HAP-1 (cell line): ENCODE data around the gene TSTD2.

Experiments used
- DNase-seq, 2 experiments: peaks; one replicate each; pipeline ENCODE4 v3.0.0-alpha.2; 2016 to 2020; ENCODE audit warnings: low spot score in 2 of 2
- H3K27me3 ChIP-seq: fragments of 250-450 bp; sonication (Bioruptor Pico); 2 replicates; pipeline ENCODE4 v1.5.1; 2020; ENCODE audit warnings: low read depth, mild to moderate bottlenecking, moderate library complexity
- H3K36me3 ChIP-seq: fragments of 250-450 bp; sonication (Bioruptor Pico); replicated peaks from 2 replicates; pipeline ENCODE4 v1.5.1; 2020; ENCODE audit warnings: mild to moderate bottlenecking
- H3K4me1 ChIP-seq: fragments of 250-450 bp; sonication (Bioruptor Pico); 2 replicates; pipeline ENCODE4 v1.5.1; 2020; ENCODE audit warnings: mild to moderate bottlenecking
- H3K4me3 ChIP-seq: fragments of 250-450 bp; sonication (Bioruptor Pico); 2 replicates; pipeline ENCODE4 v1.5.1; 2020; ENCODE audit warnings: mild to moderate bottlenecking, moderate library complexity
- H3K9me3 ChIP-seq: fragments of 250-450 bp; sonication (Bioruptor Pico); 2 replicates; pipeline ENCODE4 v1.5.1; 2020; ENCODE audit warnings: mild to moderate bottlenecking, moderate library complexity
- in situ Hi-C: fragments of 300-500 bp; cut with MboI; formaldehyde crosslinking; loops from 3 replicates; pipeline ENCODE4 v1.14.3; 2020; ENCODE audit warnings: low sequenced_read_pairs, inconsistent platforms, mixed read lengths

TSTD2 gene

GRCh38 chr9:97632985-97633858, at the start of gene TSTD2, which contains the start of gene NCBP1:
TSTD2 (minus strand) TSS chr9:97633368; CDS start chr9:97627562, 5,806 bp downstream.
NCBP1 (plus strand) TSS chr9:97633821; CDS start chr9:97633882, 61 bp downstream.
- in situ Hi-C loops, result no loop called here
- no peaks in the 10 kb centered on the region for H3K36me3 ChIP-seq
- H3K4me1 ChIP-seq, result peaks cover 15% of the 10 kb centered on the region
- H3K27me3 ChIP-seq, result no peaks in the 10 kb centered on the region
- DNase-seq, result peak; percentile 96
- H3K9me3 ChIP-seq, result no peaks in the 10 kb centered on the region
- peak within 1 kb of the TSS; percentile 86 for H3K4me3 ChIP-seq

- H3K4me3 ChIP-seq, result no peak overlapping the region
- peak; percentile 38 to 57 for DNase-seq
- H3K27me3 ChIP-seq, result no peaks in the 10 kb centered on the region
- H3K9me3 ChIP-seq, result no peaks in the 10 kb centered on the region
- peaks cover 53% of the 10 kb centered on the region for H3K36me3 ChIP-seq
- H3K4me1 ChIP-seq, result peaks cover 21% of the 10 kb centered on the region
- in situ Hi-C loops, result no loop called here
Measured at GRCh38 chr9:97682242-97682641, 49.1 kb upstream of the TSTD2 start.

GRCh38 chr9:97675655-97676054, 42.5 kb upstream of the TSTD2 start:
- H3K4me3 ChIP-seq, result no peak overlapping the region
- H3K9me3 ChIP-seq, result no peaks in the 10 kb centered on the region
- no peaks in the 10 kb centered on the region for H3K4me1 ChIP-seq
- H3K27me3 ChIP-seq, result no peaks in the 10 kb centered on the region
- in situ Hi-C loops, result no loop called here
- no peak for DNase-seq
- H3K36me3 ChIP-seq, result peaks cover 72% of the 10 kb centered on the region

GRCh38 chr9:97673922-97674321, 40.8 kb upstream of the TSTD2 start:
- Histone ChIP-seq H3K4me3 (no peak overlapping the region), H3K36me3 (peaks cover 76% of the 10 kb centered on the region), H3K4me1 (no peaks in the 10 kb centered on the region), H3K9me3 (no peaks in the 10 kb centered on the region), H3K27me3 (no peaks in the 10 kb centered on the region)
- no peak for DNase-seq
- in situ Hi-C loops, result no loop called here

GRCh38 chr9:97672403-97672802, 39.2 kb upstream of the TSTD2 start:
- in situ Hi-C loops, result no loop called here
- Histone ChIP-seq H3K36me3 (peaks cover 89% of the 10 kb centered on the region), H3K9me3 (no peaks in the 10 kb centered on the region), H3K27me3 (no peaks in the 10 kb centered on the region), H3K4me1 (no peaks in the 10 kb centered on the region), H3K4me3 (no peak overlapping the region)
- DNase-seq, result no peak

GRCh38 chr9:97670586-97670985, 37.4 kb upstream of the TSTD2 start:
- H3K9me3 ChIP-seq, result no peaks in the 10 kb centered on the region
- H3K4me3 ChIP-seq, result no peak overlapping the region
- H3K4me1 ChIP-seq, result no peaks in the 10 kb centered on the region
- H3K27me3 ChIP-seq, result no peaks in the 10 kb centered on the region
- peaks cover 96% of the 10 kb centered on the region for H3K36me3 ChIP-seq
- in situ Hi-C loops, result no loop called here
- no peak for DNase-seq

- no peaks in the 10 kb centered on the region for H3K27me3 ChIP-seq
- no peaks in the 10 kb centered on the region for H3K4me1 ChIP-seq
- in situ Hi-C loops, result no loop called here
- H3K36me3 ChIP-seq, result peaks cover 92% of the 10 kb centered on the region
- no peak overlapping the region for H3K4me3 ChIP-seq
- no peaks in the 10 kb centered on the region for H3K9me3 ChIP-seq
- DNase-seq, result no peak
Measured at GRCh38 chr9:97668485-97668884, 35.3 kb upstream of the TSTD2 start.

- Histone ChIP-seq H3K36me3 (peaks cover 88% of the 10 kb centered on the region), H3K4me3 (no peak overlapping the region), H3K4me1 (no peaks in the 10 kb centered on the region), H3K27me3 (no peaks in the 10 kb centered on the region), H3K9me3 (no peaks in the 10 kb centered on the region)
- in situ Hi-C loops, result no loop called here
- DNase-seq, result no peak
Measured at GRCh38 chr9:97666907-97667686, 33.9 kb upstream of the TSTD2 start.

- no peak overlapping the region for H3K4me3 ChIP-seq
- no peak for DNase-seq
- no peaks in the 10 kb centered on the region for H3K27me3 ChIP-seq
- no peaks in the 10 kb centered on the region for H3K9me3 ChIP-seq
- in situ Hi-C loops, result no loop called here
- H3K36me3 ChIP-seq, result peaks cover 85% of the 10 kb centered on the region
- H3K4me1 ChIP-seq, result no peaks in the 10 kb centered on the region
Measured at GRCh38 chr9:97665742-97666141, 32.6 kb upstream of the TSTD2 start.

- Histone ChIP-seq H3K4me1 (no peaks in the 10 kb centered on the region), H3K9me3 (no peaks in the 10 kb centered on the region), H3K27me3 (no peaks in the 10 kb centered on the region), H3K36me3 (peaks cover 85% of the 10 kb centered on the region), H3K4me3 (no peak overlapping the region)
- in situ Hi-C loops, result no loop called here
- DNase-seq, result no peak
Measured at GRCh38 chr9:97660847-97661246, 27.7 kb upstream of the TSTD2 start.

- Histone ChIP-seq H3K27me3 (no peaks in the 10 kb centered on the region), H3K9me3 (no peaks in the 10 kb centered on the region), H3K4me3 (no peak overlapping the region), H3K36me3 (peaks cover 88% of the 10 kb centered on the region), H3K4me1 (no peaks in the 10 kb centered on the region)
- DNase-seq, result no peak
- in situ Hi-C loops, result no loop called here
Measured at GRCh38 chr9:97660340-97660739, 27.2 kb upstream of the TSTD2 start.

GRCh38 chr9:97659771-97660170, 26.6 kb upstream of the TSTD2 start:
- Histone ChIP-seq H3K4me1 (no peaks in the 10 kb centered on the region), H3K27me3 (no peaks in the 10 kb centered on the region), H3K36me3 (peaks cover 88% of the 10 kb centered on the region), H3K9me3 (no peaks in the 10 kb centered on the region), H3K4me3 (no peak overlapping the region)
- in situ Hi-C loops, result no loop called here
- DNase-seq, result no peak

- no peaks in the 10 kb centered on the region for H3K27me3 ChIP-seq
Measured at GRCh38 chr9:97658707-97659106, 25.5 kb upstream of the TSTD2 start.

GRCh38 chr9:97651646-97652045, 18.5 kb upstream of the TSTD2 start:
- no peak for DNase-seq
- no peaks in the 10 kb centered on the region for H3K9me3 ChIP-seq
- H3K36me3 ChIP-seq, result peaks cover 80% of the 10 kb centered on the region
- no peaks in the 10 kb centered on the region for H3K27me3 ChIP-seq
- no peak overlapping the region for H3K4me3 ChIP-seq
- H3K4me1 ChIP-seq, result no peaks in the 10 kb centered on the region
- in situ Hi-C loops, result no loop called here

More at GRCh38 chr9:97658707-97659106, 25.5 kb upstream of the TSTD2 start:
- no peak overlapping the region for H3K4me3 ChIP-seq
- no peaks in the 10 kb centered on the region for H3K9me3 ChIP-seq
- peaks cover 85% of the 10 kb centered on the region for H3K36me3 ChIP-seq
- no peaks in the 10 kb centered on the region for H3K4me1 ChIP-seq
- DNase-seq, result no peak
- in situ Hi-C loops, result no loop called here
